ENCODE measurements around the gene CHN1.
A peak's percentile ranks its signal among the peaks of the same experiment; 100 is the strongest.

- TF ChIP-seq POLR2AphosphoS5 (IDR thresholded peaks at IDR 0.05; ENCODE audit: low read depth, low read length) (no peak), FOXP2 (optimal IDR thresholded peaks at IDR 0.05; ENCODE audit: borderline replicate concordance, extremely low read depth, extremely low read length, insufficient read depth) (peak; percentile 39), REST (IDR thresholded peaks at IDR 0.05; ENCODE audit: insufficient read depth in 1 of 2, low read depth in 2 of 2, low read length in 2 of 2) (no peak), TAF1 (IDR thresholded peaks at IDR 0.05; ENCODE audit: borderline replicate concordance, insufficient read depth, low read length) (no peak), SIN3A (IDR thresholded peaks at IDR 0.05; ENCODE audit: borderline replicate concordance, insufficient read depth, low read length) (no peak)
Measured at GRCh38 chr2:174778085-174778981, 226.8 kb downstream of the CHN1 start.
